ENCODE results near the gene ZNF827. TPM values are rescaled to one million over a fixed set of nuclear protein-coding genes. Genes with fewer than 3 reads are reported as not detected.

The ZNF827 gene
- total RNA-seq, 1 donor from 2014 or later, result 4.9 TPM

- ATAC-seq, result no peak
Measured at GRCh38 chr4:145887241-145887991, 51.2 kb downstream of the ZNF827 start.

GRCh38 chr4:145886871-145887240 is 51.8 kb downstream of the ZNF827 start:
- no peak for ATAC-seq

DNA sequence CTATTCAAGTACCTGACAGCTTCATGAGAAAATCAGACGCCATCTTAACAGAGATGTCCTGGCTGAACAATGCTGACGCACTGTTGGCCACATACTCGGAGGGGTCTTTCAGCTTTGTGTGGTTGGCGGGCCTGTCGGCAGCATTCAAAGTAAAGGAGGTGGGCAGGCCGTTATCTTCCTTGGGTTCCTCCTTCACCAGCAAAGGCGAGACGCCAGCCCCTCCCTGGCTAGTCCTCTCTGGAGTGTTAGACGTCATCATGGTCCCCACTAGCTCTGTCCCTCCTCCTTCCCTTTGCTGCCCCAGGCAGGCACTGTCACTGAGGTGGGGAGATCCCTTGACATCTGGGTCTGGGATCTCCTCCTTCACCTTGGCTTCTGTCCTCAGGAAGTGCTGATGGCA is 53.0 kb downstream of the ZNF827 start:
- ATAC-seq, result no peak

DNA sequence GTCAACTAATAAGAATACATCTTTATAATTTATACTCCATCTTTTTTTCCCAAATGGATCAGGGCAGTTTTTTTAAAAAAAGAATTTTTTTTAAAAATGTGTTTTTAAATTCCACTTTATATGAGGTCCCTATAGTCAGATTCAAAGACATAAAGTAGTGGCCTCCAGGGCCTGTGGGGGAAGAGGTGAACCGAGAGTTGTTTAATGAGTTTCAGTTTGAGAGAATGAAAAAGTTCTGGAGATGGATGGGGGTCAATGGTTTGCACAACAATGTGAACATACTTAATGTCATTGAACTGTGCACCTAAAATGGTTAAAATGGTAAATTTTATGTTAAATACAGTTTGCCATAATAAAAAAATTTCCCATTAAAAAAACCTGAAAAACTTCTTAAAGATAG is 53.8 kb downstream of the ZNF827 start:
- no peak for ATAC-seq

DNA sequence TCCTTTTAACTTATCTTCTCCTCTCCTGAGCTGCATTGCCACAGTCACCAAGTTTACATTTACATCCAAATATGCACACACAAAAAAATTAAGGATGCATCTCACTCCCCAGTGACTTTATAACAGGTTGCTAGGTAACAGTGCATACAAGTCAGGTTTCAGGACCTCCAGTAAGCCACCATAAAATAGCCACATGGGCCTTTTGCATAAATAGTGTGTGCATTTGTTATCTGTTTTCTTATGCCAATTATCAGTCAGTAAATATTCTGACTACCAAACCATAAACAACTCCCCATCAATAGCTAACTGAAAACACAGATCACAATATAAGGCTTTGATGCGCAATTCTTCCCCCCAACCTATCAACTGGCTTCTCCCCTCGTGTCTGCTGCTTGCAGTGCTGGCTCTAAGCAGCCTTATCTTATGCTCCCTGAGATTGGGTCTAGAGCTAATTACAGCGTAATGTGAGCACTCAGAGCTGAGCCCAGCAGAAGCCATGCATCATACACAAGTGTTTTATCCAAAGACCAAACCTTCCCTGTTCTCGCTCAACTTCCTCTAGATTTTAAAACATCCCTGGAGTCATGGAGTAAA is 55.4 kb downstream of the ZNF827 start:
- no peak for ATAC-seq

GRCh38 chr4:145882604-145883003 is 56.0 kb downstream of the ZNF827 start:
- ATAC-seq, result no peak

DNA sequence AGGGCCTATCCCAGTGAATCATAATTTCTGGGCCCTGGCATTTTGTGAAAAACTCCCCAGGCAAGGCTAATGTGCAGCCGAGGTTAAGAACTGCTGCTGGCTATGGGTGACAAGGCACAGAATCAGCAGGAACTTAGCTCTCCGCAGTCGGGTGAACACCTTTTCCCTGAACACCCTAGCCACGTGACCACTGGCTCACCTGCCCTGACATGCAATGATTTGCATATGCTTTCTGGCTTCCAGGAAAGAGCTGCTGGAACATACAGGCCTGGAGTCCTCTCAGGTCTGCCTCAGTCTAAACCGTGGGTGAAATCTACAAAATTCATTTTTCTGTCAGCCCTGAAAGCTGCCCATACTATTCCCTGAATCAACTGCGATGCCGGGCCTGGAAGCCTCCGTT is 56.6 kb downstream of the ZNF827 start:
- ATAC-seq, result peak; percentile 97

GRCh38 chr4:145881576-145881975 is 57.0 kb downstream of the ZNF827 start:
- ATAC-seq, result peak; percentile 3

DNA sequence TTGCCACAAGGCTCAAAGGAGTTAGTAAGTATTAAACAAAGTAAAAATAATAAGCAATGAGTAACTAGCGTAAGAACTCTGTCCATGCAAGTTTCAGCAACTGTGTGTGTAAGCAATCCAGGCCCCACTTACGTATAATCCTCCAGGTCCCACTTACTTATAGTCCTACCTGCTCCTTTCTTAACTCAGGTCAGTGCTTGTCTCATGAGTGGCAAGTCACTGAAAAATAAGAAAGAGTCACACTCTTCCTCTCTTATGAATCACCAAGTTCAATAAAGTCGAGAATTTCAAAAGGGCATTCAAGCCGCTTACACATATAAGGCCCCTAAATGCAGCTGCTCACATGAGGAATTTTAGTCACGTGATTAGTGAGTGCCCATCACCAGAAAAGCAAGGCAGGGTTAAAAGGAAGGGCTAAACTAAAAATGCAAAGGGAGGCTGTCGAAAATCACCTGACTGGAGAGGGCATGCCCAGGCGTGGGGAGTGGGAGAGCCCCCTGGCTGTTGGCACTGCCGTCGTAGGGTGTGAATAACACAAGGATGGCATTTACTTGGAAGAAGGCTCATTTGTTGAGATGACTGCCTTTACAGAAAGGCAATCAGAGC is 58.2 kb downstream of the ZNF827 start:
- peak; percentile 70 for ATAC-seq

DNA sequence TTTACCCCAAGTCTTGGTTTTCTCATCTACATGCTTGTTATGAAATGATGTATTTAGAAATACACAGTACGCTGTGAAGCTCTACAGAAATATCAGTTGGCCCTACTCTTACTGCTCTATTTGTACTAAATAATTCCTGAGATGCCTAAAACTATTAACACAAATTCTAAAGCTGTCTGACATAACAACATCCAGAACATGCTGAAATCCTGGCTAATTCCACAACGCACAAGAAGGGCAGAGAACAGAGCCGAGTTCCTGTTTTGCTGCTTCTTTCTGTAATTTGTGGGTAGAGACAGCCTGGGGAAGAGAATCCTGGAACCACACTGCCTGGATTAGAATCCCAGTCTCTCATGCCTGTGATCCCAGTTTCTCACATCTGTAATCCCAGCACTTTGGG is 59.0 kb downstream of the ZNF827 start:
- no peak for ATAC-seq

DNA sequence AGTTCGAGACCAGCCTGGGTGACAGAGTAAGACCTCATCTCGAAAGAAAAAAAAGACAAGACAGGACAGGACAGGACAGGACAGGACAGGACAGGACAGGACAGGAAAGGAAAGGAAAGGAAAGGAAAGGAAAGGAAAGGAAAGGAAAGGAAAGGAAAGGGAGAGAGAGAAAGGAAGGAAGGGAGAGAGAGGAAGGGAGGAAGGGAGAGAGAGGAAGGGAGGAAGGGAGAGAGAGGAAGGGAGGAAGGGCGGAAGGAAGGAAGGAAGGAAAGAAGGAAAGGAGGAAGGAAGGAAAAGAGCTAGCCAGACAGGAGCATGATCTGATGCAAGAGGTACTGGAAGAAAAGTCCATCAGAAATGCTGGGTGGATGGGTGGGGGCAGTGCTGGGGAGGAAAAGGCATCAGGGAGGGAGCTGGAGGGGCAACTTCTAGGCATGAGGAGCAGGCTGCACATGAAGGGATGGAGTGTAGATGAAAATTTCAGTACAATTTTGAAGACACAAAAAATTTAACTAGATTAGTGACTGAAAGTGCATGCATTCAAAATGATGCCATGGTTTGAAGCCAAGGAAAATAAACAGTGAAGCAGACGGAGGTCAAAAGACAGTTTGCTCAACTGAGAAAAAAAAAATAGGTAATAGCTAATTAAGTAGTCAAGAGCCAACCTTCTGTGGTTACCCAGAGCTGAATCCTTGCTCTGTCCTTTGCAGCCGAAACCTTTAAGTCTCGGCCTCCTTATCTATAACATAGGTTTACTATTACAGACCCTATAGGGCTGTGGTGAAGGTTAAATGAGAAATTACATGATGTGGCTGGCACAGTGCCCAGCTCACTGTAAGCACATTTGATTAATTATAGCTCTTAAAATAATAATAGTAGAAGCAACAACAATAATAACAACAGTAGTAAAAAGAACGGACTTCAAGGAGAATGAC is 59.9 kb downstream of the ZNF827 start:
- ATAC-seq, result no peak

- ATAC-seq, result no peak
Measured at GRCh38 chr4:145876531-145877180, 62.0 kb downstream of the ZNF827 start.

DNA sequence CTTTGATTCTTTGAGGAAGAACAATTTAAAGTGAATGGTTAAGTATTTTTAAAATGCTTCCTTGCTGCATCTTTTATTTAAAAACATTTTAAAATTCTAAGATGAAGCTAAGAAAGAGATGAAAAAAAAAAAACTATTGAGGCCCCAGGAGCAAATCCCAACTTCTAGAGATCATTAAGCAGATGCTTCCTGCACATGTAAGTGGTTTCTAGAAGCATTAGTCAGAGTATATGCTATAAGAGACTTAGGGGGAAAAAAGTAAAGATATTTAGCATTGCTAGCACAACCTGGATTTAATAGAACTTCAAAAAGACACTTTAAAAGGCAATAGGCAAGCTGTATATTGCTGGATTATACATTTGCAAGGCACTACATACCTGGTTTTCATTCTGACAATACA is 64.7 kb downstream of the ZNF827 start:
- no peak for ATAC-seq

- ATAC-seq, result no peak
Measured at GRCh38 chr4:145871209-145871608, 67.4 kb downstream of the ZNF827 start.

DNA sequence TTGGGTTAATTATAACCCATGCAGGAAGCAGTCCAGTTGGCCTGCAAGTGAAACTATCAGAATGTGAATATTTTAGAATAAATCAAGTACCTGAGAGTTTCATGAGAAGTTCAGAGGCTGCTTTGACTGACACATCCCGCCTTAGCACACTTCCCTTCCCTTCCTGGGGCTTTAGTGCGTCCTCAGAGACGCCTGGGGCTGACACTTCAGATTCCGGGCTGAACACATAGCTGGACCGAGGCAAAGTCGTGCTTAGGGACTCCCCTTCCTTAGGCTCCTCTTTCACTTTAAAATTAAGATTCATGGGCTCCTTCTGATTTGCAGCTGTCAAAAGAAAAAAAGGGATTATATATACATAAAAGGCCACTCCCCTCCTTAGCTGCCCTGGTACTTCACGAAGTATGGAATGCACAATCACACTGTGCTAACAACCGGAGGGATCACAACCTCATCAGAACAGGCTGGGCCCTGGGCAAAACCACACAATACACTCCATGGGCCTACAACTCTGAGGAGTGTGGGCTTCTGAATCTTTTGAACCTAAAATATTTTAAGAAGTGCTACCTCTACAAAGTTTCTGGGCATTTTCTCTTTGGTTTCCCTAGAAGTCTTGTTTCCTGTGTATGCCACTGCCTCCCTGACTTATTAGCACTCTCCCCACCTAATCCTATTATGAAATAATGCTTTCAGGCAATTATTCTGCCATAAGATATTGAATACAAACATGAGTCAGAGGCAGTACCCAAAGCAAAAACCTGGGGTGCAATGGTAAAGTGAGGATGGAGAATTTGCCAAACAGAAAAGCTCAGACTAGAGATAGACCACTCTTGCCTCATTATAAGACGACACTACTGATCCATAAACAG is 68.2 kb downstream of the ZNF827 start:
- peak; percentile 83 for ATAC-seq

DNA sequence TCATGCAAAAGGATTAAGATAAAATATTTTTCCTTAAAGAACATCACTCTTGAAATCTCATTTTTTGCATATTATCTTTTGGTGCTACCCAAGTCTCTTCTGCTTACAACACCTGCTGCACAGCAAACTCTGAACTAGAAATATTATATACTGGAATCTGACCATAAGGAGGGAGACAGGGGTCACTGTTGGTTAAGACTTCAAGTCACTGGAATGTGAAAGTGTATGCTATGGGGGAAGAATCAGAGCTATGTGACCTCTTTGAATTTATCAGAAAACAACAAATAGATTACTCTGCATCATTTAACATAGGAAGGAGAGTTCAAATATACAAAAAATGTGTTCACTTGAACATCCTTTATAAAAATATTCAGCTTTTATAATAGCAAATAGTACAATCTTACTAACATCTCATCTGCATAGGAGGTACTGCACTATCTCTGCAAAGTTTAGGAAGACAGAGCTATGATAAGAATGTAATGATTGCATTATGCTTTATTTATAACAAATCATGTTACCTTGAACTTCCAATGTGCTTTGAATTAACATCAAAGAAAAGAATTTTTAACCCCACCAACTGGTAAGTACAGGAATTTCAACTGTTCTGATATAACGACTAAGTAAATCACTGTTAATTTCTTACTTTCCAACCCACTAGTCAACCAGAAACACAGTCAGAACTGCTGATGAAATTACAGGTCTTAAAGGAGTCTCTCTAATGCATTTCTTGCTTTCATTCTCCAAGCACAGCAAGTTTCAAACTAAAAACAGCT is 69.8 kb downstream of the ZNF827 start:
- ATAC-seq, result no peak

DNA sequence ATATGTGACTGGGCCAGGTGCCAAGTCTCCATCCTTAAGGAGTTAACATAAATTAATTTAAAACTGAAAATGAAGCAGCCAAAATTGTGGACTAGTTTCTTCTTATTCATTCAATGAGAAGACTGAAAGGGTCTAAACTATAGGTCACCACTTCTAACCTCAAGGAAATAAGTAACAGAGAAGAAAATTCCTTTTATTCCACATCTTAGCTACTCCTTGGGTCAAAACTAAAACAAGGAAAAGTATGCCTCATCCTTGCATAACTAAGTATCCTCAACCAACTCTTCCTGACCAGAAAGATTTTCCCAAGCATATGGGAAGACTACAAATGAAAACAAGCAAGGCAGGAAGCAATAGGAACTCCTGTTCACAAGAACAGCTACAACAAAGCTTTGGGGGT is 71.2 kb downstream of the ZNF827 start:
- ATAC-seq, result no peak

DNA sequence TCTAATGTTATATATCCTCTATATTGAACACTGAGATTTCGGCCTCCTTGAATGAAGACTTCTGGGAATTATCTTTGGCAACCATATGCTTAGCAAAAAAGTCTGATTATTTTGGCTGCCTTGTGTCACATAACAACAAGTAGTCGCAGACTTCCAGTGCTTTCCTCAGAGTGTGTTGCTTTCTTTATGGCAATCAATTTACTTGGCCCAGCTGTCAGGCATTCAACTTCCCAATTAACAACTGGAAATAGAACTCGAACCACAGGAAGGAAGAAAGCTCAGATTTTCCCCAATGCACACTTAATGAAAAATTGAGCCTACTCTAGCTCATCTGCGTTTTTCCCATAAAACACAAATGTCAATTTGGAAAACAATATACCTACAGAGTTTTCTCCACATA is 71.6 kb downstream of the ZNF827 start:
- no peak for ATAC-seq

- ATAC-seq, result no peak
Measured at GRCh38 chr4:145865274-145865941, 73.2 kb downstream of the ZNF827 start.

DNA sequence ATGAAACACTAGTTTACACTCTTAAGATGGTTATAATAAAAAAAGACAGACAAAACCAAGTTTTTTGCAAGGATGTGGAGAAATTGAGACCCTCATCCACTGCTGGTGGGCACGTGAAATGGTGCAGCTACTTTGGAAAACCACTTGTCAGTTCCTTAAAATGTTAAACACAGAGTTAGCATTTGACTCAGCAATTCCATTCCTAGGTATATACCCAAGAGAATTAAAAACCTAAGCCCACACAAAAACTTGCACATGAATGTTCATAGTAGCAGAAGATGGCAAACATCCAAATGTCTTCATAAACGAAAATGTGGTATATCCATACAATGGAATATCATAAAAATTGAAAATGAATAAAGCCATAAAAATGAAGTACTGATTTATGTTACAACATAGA is 75.4 kb downstream of the ZNF827 start:
- ATAC-seq, result no peak

Measured in esophagus mucosa (tissue), 1 donor.